ENCODE measurements around the gene TOMM20. TPM values are rescaled to one million over a fixed set of nuclear protein-coding genes. Genes with fewer than 3 reads are reported as not detected.
A peak's percentile ranks its signal among the peaks of the same experiment; 100 is the strongest.

The TOMM20 gene
- total and polyA plus RNA-seq, 2 experiments from 2014 or later, result 71.8 to 114 TPM

DNA sequence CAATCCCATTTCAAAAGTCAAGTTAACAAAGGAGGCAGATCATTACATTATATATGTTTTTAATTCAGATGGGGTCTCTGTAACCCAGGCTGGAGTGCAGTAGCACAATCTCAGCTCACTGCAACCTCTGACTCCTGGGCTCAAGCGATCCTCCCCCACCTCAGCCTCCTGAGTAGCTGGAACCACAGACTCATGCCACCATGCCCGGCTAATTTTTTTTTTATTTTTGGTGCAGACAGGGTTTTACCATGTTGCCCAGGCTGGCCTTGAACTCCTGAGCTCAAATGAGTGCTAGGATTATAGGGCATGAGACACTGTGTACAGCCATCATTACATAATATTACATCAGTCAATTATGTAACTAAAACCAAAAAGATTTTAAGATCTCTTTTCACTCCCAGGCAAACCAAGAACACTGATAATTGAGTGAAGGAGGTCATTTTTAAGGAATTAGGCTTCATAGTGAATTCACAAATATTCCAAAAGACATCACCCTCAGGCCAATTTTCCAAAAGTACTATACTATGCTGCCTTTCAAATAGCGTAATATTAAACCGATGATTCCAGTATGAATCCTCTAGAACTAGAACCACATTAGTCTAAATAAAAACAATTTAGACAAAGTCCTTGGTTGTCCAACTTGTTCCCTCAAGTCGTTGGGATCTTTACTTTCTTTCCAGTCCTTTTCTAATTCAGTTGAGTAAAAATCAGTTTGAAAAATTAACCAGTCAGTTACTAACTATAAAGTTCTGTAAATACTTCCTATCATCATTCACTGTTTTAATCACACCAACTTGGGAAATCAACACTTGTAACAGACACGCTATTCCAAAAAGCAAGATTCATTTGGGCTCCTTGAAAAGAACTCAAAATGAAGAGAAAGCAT lies 16.1 kb downstream of the TOMM20 start:
- DNase-seq (ENCODE audit: low read depth in 1 of 2, low spot score in 1 of 2), result no peak
- no peaks in the 10 kb centered on the region for H3K4me1 ChIP-seq (ENCODE audit: low read depth)
- peaks cover 71% of the 10 kb centered on the region for H3K36me3 ChIP-seq
- no peak overlapping the region for H3K4me3 ChIP-seq
- no peaks in the 10 kb centered on the region for H3K9me3 ChIP-seq (ENCODE audit: low read depth)
- H3K27me3 ChIP-seq, result no peaks in the 10 kb centered on the region
- TF ChIP-seq, protein P1, sequence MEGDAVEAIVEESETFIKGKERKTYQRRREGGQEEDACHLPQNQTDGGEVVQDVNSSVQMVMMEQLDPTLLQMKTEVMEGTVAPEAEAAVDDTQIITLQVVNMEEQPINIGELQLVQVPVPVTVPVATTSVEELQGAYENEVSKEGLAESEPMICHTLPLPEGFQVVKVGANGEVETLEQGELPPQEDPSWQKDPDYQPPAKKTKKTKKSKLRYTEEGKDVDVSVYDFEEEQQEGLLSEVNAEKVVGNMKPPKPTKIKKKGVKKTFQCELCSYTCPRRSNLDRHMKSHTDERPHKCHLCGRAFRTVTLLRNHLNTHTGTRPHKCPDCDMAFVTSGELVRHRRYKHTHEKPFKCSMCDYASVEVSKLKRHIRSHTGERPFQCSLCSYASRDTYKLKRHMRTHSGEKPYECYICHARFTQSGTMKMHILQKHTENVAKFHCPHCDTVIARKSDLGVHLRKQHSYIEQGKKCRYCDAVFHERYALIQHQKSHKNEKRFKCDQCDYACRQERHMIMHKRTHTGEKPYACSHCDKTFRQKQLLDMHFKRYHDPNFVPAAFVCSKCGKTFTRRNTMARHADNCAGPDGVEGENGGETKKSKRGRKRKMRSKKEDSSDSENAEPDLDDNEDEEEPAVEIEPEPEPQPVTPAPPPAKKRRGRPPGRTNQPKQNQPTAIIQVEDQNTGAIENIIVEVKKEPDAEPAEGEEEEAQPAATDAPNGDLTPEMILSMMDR (IDR thresholded peaks at IDR 0.05; ENCODE audit: low read depth, low read length), result no peak
- no peak overlapping the region for H3K27ac ChIP-seq

DNA sequence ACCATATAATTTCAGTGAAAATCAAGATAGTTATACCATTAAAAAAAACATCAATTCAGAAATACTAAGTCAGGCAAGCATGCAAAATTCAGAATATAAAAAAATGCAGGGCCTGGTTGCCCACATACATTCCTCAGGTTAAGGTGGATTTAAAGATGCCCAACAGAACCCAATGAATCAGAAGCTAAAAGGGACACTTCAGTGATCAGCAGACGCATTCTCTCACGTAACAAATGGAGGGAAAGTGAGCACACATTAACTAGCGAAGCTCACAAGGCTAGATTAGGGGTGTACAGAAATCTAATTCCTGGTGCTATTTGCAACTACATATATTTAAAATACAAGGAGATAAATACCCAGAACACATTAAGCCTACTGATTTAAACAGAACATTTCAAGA lies 17.5 kb downstream of the TOMM20 start:
- Histone ChIP-seq H3K9me3 (ENCODE audit: low read depth) (no peaks in the 10 kb centered on the region), H3K27me3 (no peaks in the 10 kb centered on the region), H3K4me3 (no peak overlapping the region), H3K36me3 (peaks cover 63% of the 10 kb centered on the region), H3K27ac (no peak overlapping the region), H3K4me1 (ENCODE audit: low read depth) (no peaks in the 10 kb centered on the region)
- TF ChIP-seq, protein P1 (IDR thresholded peaks at IDR 0.05; ENCODE audit: low read depth, low read length), result no peak
- no peak for DNase-seq (ENCODE audit: low read depth in 1 of 2, low spot score in 1 of 2)

DNA sequence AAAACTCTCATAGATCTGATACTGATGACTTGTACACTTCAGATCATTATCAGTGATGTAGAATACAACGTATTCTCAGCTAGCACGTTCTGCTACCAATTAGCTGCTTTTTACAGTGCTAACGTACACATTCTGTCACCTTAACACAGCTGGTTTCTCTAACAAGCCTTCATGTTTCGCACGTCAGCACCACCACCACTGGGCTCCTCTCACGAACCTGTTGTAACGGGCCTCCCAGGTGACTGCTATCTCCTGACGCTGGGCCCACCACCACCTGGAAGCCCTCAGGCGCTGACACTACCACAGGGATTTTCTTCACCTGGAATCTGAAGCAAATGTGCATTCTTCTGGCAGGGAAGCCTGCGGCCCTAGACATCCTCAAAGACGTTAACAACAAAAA lies 19.8 kb downstream of the TOMM20 start:
- Histone ChIP-seq H3K36me3 (peaks cover 51% of the 10 kb centered on the region), H3K27me3 (no peaks in the 10 kb centered on the region), H3K4me1 (ENCODE audit: low read depth) (no peaks in the 10 kb centered on the region), H3K4me3 (no peak overlapping the region), H3K9me3 (ENCODE audit: low read depth) (no peaks in the 10 kb centered on the region), H3K27ac (no peak overlapping the region)
- TF ChIP-seq, protein P1 (IDR thresholded peaks at IDR 0.05; ENCODE audit: low read depth, low read length), result no peak
- no peak for DNase-seq (ENCODE audit: low read depth in 1 of 2, low spot score in 1 of 2)

DNA sequence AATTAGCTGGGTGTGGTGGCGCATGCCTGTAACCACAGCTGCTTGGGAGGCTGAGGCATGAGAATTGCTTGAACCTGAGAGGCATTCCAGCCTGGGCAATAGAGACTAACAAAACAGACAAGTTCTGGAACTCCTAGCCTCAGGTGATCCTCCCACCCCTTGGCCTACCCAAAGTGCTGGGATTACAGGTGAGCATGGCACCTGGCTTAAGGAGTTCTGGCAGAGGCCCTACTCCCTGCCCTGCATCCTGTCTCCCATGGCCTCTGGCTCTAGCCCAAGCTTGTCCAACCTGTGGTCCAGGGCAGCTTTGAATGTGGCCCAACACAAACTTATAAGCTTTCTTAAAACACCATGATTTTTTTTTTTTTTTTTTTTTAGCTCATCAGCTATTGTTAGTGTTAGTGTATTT lies 20.4 kb downstream of the TOMM20 start:
- Histone ChIP-seq H3K9me3 (ENCODE audit: low read depth) (no peaks in the 10 kb centered on the region), H3K4me1 (ENCODE audit: low read depth) (no peaks in the 10 kb centered on the region), H3K36me3 (peaks cover 44% of the 10 kb centered on the region), H3K27ac (no peak overlapping the region), H3K4me3 (no peak overlapping the region), H3K27me3 (no peaks in the 10 kb centered on the region)
- DNase-seq (ENCODE audit: low read depth in 1 of 2, low spot score in 1 of 2), result no peak
- TF ChIP-seq, protein P1 (IDR thresholded peaks at IDR 0.05; ENCODE audit: low read depth, low read length), result no peak

DNA sequence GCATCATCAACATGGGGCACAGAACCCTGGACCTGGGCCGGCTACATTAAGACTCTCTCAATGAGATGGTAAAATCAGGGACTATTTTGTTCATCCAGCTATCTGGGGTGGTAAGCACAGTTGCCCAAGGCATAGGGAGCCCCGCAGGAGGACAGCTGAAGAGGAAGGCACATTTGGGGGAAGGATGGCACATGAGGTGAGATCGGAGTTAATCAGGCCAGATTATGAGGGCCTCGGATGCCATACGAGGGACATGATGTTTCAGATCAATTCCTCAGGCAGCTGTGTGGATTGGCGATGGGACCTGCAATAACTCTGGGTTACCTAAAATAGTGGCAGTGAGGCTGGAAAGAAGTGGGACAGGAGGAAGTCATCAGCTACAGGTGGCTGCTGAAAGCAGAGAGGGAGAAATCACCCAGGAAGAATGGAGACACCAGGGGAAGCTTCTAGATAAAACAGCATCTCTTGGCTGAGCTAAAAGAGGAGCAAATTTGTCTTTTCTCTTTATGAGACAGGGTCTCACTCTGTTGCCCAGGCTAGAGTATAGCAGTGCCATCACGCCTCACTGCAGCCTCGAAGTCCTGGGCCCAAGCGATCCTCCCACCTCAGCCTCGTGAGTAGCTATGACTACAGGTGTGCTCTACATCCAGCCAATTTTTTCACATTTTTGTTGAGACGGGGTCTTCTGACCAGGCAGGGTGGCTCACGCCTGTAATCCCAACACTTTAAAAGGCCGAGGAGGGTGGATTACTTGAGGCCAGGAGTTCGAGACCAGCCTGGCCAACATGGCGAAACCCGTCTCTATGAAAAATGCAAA lies 21.1 kb downstream of the TOMM20 start:
- no peak for DNase-seq (ENCODE audit: low read depth in 1 of 2, low spot score in 1 of 2)
- H3K9me3 ChIP-seq (ENCODE audit: low read depth), result no peaks in the 10 kb centered on the region
- H3K27ac ChIP-seq, result peak overlapping the region; percentile 43
- no peaks in the 10 kb centered on the region for H3K27me3 ChIP-seq
- TF ChIP-seq, protein P1 (IDR thresholded peaks at IDR 0.05; ENCODE audit: low read depth, low read length), result no peak
- peaks cover 38% of the 10 kb centered on the region for H3K36me3 ChIP-seq
- H3K4me1 ChIP-seq (ENCODE audit: low read depth), result no peaks in the 10 kb centered on the region
- no peak overlapping the region for H3K4me3 ChIP-seq
